ENCODE measurements around the gene TSPAN5.
"Not testable (repeated sequence)": the region's sequence is repeated elsewhere in the genome, so short reads cannot be mapped to it uniquely, and the experiment has no call there.

Gene TSPAN5

GRCh38 chr4:98658287-98659105 lies at the start of gene TSPAN5:
TSS of gene TSPAN5 (minus strand) at chr4:98658611.
- DNase-seq (ENCODE audit: low read depth), result peak; percentile 62

GRCh38 chr4:98706935-98707334 lies 48.5 kb upstream of the TSPAN5 start:
- DNase-seq (ENCODE audit: low read depth), result no peak

DNA sequence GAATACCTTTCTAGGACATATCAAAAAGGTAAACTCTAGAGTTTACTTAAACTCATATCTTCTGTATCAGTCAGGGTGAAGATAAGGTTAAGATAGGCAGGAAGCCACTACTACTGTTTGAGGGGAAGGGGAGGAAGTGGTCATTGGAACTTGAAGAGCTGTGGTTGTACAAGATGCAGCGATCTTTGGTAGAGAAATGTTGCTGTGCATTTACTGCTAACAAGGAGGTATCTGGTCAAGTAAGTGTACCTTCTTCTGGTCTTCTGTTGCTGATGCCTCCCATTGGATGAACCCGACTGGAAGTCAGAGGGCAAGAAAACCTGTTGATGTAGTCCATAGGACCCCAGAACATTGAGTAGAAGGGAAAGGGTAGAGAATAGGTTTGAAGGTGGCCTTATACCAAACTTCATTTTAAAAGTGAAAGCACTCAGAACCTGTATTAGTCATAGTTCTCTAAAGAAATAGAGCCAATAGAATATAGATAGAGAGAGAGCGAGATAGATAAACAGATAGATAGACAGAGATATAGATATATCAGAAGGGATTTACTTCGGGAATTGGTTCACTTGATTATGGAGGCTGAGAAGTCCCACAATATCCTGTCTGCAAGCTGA lies 47.9 kb upstream of the TSPAN5 start:
- DNase-seq (ENCODE audit: low read depth), result no peak

GRCh38 chr4:98705586-98705985 lies 47.2 kb upstream of the TSPAN5 start:
- not testable (repeated sequence) for DNase-seq (ENCODE audit: low read depth)

DNA sequence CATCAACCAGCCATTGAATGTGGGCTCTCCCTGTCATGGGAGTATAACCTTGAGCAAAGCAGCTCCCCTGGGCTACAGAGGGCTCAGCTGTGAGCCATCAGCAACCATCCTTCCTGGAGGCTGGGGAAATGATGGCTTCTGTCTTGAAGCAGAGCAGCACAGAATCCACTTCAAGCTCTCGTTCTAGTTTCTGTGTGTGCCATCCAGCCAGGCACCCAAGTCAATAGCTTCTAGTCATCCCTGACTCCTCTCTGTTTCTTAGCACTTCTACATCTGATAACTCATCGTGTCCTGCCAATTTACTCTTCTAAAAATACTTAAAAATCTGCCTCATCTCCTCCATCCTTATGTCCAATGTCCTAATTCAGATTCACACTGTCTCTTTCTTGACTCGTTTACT lies 42.2 kb upstream of the TSPAN5 start:
- no peak for DNase-seq (ENCODE audit: low read depth)

DNA sequence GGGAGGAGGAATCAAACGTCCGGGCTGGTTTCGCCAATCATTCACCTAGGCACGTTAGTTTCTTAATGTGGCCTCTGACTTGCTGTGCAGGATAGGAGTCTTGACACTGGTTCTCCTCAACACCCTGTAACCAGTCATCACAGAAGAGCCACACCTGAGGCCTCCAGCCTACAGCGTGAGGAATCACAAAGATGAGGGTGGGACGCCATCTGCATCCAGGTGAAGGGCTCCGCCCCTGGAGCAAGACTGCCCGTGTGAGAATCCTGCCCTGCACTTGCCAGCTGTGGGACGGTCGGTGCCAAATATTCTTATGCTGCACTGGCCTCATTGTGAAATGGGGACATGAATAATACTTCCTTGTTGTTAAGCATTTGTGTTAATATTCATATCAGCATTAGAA lies 35.7 kb upstream of the TSPAN5 start:
- DNase-seq (ENCODE audit: low read depth), result no peak

DNA sequence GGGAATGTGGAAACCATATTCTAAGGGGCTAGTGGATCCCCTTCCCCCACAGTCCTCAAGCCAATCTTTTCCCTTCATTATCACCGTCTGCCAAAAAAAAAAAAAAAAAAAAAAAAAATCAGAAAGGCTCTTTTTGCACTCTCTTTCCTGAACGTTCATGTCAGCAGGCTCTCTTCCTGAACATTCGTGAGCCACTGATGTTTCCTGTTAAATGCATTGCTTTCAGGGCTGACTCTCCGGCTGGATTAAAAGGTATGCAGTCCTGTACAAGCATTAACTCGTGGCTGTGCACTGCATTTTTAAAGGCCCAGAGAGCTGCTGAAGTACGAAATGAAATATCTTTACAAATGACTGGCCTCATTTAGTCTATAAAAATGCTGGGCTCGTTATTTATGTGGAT lies 34.0 kb upstream of the TSPAN5 start:
- no peak for DNase-seq (ENCODE audit: low read depth)

- no peak for DNase-seq (ENCODE audit: low read depth)
Measured at GRCh38 chr4:98691588-98691987, 33.2 kb upstream of the TSPAN5 start.

DNA sequence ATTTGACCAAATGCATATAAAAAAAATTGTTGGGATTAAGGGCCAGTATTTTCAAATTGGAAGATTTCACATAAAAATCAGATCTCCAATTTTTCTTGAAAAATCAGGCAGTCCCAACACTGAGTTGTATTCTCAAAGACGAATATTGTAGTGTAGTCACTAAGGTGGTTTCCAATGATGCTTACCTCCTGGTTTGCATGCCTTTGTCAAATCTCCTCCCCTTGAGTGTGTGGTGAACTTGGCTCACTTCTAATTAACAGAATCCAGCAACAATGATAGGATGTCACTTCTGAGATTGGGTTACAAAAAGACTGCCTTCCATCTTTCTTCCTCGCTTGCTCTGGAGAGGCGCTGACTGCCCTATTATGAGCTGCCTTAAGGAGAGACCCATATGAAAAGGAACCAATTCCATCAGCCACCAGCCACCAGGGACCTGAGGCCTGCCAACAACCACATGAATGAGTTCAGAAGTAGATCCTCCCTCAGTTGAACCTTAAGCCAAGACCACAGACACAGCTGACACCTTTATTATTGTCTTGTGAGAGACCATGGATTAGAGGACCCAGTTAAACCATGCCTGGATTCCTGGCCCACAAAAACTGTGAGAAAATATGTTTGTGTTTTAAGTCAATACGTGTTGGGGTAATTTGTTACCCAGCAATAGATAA lies 31.2 kb upstream of the TSPAN5 start:
- DNase-seq (ENCODE audit: low read depth), result no peak

- DNase-seq (ENCODE audit: low read depth), result no peak
Measured at GRCh38 chr4:98688411-98689290, 30.2 kb upstream of the TSPAN5 start.

- DNase-seq (ENCODE audit: low read depth), result no peak
Measured at GRCh38 chr4:98687876-98688275, 29.5 kb upstream of the TSPAN5 start.

DNA sequence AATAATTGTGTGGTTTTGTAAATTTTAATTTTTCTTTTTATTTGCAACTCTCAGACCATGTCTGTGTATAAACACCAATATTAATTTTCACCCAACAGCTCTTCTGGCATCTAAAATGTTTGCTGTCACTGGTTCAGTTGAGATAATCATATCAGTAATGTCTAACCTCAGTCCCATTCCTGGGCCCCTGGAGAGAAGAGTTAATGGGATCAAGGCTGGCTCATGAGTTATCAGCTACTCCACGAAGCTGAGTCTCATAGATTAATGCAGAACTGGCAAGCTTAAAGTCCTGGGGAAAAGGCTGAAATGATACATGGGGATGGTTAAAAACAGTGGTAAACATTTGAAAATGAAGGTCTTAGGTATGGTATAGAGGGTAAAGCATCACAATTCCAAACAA lies 28.4 kb upstream of the TSPAN5 start:
- no peak for DNase-seq (ENCODE audit: low read depth)

DNA sequence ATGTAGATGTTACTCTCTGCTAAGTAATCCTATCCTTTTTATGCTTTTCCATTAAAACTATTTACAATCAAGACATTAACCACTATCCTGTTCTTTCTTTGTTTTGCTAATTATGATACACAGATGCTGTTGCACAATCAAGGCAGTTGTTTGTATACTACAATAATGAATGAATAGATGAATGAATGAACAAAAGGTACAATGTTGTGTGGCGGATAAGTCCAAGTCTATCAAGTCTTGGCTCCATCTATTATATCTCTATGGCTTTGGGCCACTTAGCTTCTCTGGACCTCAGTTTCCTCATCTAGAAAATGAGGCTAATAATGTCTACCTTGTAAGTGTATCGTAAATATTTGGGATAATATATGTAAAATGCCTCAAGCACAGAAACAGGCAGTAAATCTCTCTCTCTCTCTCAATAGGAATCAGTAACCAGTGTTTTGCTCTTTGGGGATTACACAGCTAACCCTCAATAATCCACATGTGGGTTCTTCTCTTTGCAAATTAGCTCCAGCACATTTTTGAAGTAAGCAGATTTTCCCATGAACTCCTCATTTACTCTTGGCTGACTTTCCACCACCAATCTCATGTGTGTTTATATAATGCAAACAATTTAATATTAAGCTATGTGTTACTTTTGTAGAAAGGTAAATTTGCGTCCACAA lies 27.8 kb upstream of the TSPAN5 start:
- DNase-seq (ENCODE audit: low read depth), result no peak

GRCh38 chr4:98685225-98686042 lies 27.0 kb upstream of the TSPAN5 start:
- no peak for DNase-seq (ENCODE audit: low read depth)

DNA sequence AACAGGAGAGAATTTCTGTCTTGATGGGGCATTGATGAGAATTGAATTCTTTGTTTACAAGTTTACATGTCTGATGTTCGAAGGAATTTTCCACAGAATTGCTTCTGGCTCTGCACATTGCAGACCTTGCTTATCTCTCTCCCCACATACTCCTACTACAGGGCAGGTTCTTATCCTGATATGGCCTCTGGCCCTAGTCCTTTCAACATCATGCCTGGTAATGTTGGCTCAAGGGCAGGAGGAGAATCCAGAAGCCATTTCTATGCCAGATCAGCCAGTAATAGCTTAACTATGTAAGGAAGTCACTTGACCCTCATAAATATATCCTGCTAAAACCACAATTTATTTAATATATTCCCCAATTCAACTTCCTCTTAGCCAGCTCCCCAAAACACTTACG lies 24.3 kb upstream of the TSPAN5 start:
- DNase-seq (ENCODE audit: low read depth), result no peak

DNA sequence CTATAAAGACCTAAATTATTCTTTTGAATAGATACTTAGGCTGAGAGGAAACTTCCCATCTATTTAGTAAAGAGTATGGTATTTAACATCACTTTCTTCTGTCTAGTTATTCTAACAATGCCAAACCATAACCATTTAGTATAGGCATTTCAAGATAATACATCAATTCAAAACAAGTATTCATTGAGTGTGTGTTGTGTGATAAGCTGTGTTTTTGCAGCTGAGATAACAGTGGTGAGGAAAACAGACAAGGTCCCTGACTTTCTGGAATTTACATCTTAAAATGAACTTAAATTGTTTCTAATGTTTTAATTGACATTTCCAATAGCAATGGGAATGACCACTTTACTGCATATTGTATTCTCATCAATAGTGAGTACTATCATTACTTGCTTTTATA lies 22.4 kb upstream of the TSPAN5 start:
- no peak for DNase-seq (ENCODE audit: low read depth)

DNA sequence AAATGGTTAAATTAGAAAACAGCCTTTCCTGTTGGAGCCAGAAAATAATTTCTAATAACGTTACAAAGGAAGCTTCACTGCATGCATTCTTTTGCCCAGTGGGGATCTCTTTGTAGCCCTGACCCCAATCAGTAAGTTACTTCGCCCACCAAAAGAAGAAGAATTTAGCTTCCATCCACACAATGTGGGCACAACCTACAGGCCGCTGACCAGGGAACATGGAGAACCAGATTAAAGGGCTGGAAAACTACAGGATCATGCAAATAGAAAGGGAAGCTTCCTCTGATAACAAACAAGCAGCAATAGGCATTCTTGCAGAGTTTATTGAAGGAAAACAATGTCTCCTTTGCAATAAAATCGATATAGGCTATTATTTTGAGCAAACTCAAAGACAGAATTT lies 21.3 kb upstream of the TSPAN5 start:
- DNase-seq (ENCODE audit: low read depth), result no peak

DNA sequence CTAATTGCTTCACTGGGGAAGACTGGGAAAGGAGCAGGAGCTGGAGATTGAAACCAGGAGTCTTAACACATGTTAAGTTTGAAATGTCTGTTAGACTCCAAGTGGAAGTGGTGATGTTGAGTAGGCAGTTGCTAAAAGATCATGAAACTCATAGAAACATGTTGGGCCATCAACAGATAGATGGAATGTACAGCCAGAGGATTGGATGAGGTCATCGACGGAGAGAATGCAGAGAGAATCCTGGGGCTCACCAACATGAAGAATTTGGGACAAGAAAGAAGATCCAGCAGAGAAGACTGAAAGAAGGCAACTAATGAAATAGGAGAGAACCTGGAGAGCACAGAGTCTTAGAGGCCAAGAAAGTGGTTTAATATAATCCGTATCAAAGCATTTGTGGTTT lies 19.4 kb upstream of the TSPAN5 start:
- DNase-seq (ENCODE audit: low read depth), result no peak

DNA sequence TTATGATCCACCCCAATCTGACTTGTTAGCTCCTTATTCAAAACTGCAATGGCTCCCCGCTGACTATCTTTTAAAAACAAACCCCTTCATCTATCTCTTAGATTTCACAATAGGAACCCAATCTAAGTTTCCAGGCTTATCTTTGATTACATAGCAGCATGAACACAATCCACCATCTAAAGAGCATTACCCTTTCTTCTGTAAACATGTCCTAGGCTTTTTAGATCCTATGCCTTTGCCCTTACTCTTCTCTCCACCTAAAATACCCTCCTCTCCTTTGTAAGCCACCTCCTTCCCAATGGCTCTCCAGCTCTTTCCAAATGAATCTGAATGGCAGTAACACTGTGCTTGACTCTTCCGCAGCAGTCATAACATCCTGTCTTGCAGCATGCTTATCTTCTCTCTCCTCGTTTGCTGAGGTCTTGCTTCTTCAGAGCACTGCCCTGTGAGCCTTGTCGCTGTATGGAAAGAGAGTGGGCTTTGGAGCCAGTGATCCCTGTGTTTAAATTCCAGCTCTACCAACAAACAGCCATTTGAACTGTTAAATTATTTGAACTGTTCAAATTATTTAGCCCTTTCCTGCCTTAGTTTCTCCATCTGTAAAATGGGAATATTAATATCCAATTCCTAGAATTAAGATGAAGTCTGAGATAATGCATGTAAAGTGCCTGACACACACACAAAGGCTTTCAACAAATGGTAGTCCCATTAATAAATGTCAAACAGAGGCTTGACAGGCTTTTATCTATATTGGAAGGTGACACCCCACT lies 16.2 kb upstream of the TSPAN5 start:
- no peak for DNase-seq (ENCODE audit: low read depth)

DNA sequence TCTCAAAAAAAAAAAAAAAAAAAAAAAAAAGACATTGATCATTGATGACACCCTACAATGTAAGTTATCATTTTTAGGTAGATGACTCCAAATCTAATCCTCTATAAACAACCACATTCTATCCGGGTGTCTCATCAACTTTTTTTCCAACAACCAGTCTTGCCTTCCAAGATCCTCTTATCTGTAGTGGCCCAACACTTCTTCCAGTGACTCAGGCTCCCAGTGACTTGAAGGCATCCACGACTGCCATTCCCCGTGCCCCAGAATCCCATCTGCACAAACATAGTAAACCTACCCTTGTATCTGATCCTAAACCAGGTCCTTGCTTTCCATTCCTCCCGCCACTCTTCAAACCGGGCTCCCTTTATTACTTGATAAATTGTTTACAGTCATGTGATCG lies 15.6 kb upstream of the TSPAN5 start:
- DNase-seq (ENCODE audit: low read depth), result no peak

Data from stimulated activated CD8-positive, alpha-beta memory T cell treated with anti-CD3 and anti-CD28 coated beads, Interleukin-15, amount 100 ng/mL, for 1 hour (primary cell).